H9 (cell line): ENCODE data around the gene POFUT2. TPM values are rescaled to one million over a fixed set of nuclear protein-coding genes. Genes with fewer than 3 reads are reported as not detected.

Source experiments
- DNase-seq: peaks from one replicate; pipeline ENCODE4 v3.0.0-alpha.2; 2017
- H2AFZ ChIP-seq: one replicate; pipeline ENCODE4 v1.6.1; 2013; ENCODE audit warnings: mild to moderate bottlenecking, low read length, control low read depth, moderate library complexity
- H2AK5ac ChIP-seq: 2 replicates; pipeline ENCODE4 v1.6.1; 2013; ENCODE audit warnings: low read length, control low read depth, mixed read lengths; ENCODE audit not compliant: insufficient read length
- H2BK120ac ChIP-seq: one replicate; pipeline ENCODE4 v1.6.1; 2013; ENCODE audit warnings: low read depth, mild to moderate bottlenecking, low read length, control low read depth, inconsistent platforms; ENCODE audit not compliant: poor library complexity, severe bottlenecking
- H2BK12ac ChIP-seq: 2 replicates; pipeline ENCODE4 v1.6.1; 2013; ENCODE audit warnings: low read length, control low read depth, mixed read lengths, low read depth; ENCODE audit not compliant: insufficient read length
- H2BK15ac ChIP-seq: 2 replicates; pipeline ENCODE4 v1.6.1; 2013; ENCODE audit warnings: low read depth, low read length, control low read depth
- H2BK20ac ChIP-seq: one replicate; pipeline ENCODE4 v1.6.1; 2013; ENCODE audit warnings: low read depth, mild to moderate bottlenecking, low read length, control low read depth, inconsistent platforms; ENCODE audit not compliant: poor library complexity, severe bottlenecking
- H2BK5ac ChIP-seq: 2 replicates; pipeline ENCODE4 v1.6.1; 2013; ENCODE audit warnings: low read length, control low read depth, mixed read lengths; ENCODE audit not compliant: insufficient read length
- H3K14ac ChIP-seq: 2 replicates; pipeline ENCODE4 v1.6.1; 2013; ENCODE audit warnings: low read length, control low read depth; ENCODE audit not compliant: insufficient read depth
- H3K18ac ChIP-seq: 2 replicates; pipeline ENCODE4 v1.6.1; 2013; ENCODE audit warnings: low read depth, mild to moderate bottlenecking, mixed read lengths, low read length, control low read depth; ENCODE audit not compliant: insufficient read length
- H3K23ac ChIP-seq: 2 replicates; pipeline ENCODE4 v1.6.1; 2013; ENCODE audit warnings: low read length, control low read depth, mixed read lengths, low read depth; ENCODE audit not compliant: insufficient read length
- H3K23me2 ChIP-seq: 2 replicates; pipeline ENCODE4 v1.6.1; 2013; ENCODE audit warnings: low read depth, mild to moderate bottlenecking, mixed read lengths, low read length, control low read depth; ENCODE audit not compliant: insufficient read length, poor library complexity, severe bottlenecking
- H3K27ac ChIP-seq: 2 replicates; pipeline ENCODE4 v1.5.1; 2013; ENCODE audit warnings: low read length, control low read depth, mixed read lengths, low read depth; ENCODE audit not compliant: insufficient read length
- H3K27me3 ChIP-seq: 2 replicates; pipeline ENCODE4 v1.6.1; 2013; ENCODE audit warnings: low read length, control low read depth, inconsistent platforms; ENCODE audit not compliant: insufficient read depth
- H3K4ac ChIP-seq: 2 replicates; pipeline ENCODE4 v1.6.1; 2013; ENCODE audit warnings: low read depth, mild to moderate bottlenecking, control low read depth, inconsistent platforms, low read length, moderate library complexity
- H3K4me1 ChIP-seq: 2 replicates; pipeline ENCODE4 v1.6.1; 2013; ENCODE audit warnings: low read length, control low read depth, inconsistent platforms; ENCODE audit not compliant: insufficient read depth
- H3K4me2 ChIP-seq: 2 replicates; pipeline ENCODE4 v1.6.1; 2013; ENCODE audit warnings: low read length, control low read depth, mixed read lengths; ENCODE audit not compliant: insufficient read length, insufficient read depth
- H3K56ac ChIP-seq: 2 replicates; pipeline ENCODE4 v1.6.1; 2013; ENCODE audit warnings: low read depth, mild to moderate bottlenecking, mixed read lengths, low read length, control low read depth; ENCODE audit not compliant: insufficient read length
- H3K79me1 ChIP-seq: 2 replicates; pipeline ENCODE4 v1.6.1; 2013; ENCODE audit warnings: low read depth, mild to moderate bottlenecking, moderate library complexity, low read length, control low read depth, inconsistent platforms; ENCODE audit not compliant: insufficient read depth, poor library complexity, severe bottlenecking
- H3K79me2 ChIP-seq: 2 replicates; pipeline ENCODE4 v1.6.1; 2013; ENCODE audit warnings: low read length, control low read depth, inconsistent platforms; ENCODE audit not compliant: insufficient read depth
- H3K9ac ChIP-seq: 2 replicates; pipeline ENCODE4 v1.6.1; 2013; ENCODE audit warnings: low read length, control low read depth, mixed read lengths; ENCODE audit not compliant: insufficient read length; ENCODE audit errors: extremely low read depth
- H3K9me3 ChIP-seq: one replicate; pipeline ENCODE4 v1.6.1; 2013; ENCODE audit warnings: low read depth, low read length, inconsistent platforms; ENCODE audit not compliant: control insufficient read depth
- H3T11ph ChIP-seq: one replicate; pipeline ENCODE4 v1.6.1; 2013; ENCODE audit warnings: mild to moderate bottlenecking, low read length, control low read depth, inconsistent platforms
- H4K20me1 ChIP-seq: one replicate; pipeline ENCODE4 v1.6.1; 2013; ENCODE audit not compliant: control insufficient read depth, insufficient read length, insufficient read depth
- H4K5ac ChIP-seq: 2 replicates; pipeline ENCODE4 v1.6.1; 2013; ENCODE audit warnings: low read depth, mild to moderate bottlenecking, mixed read lengths, low read length, control low read depth; ENCODE audit not compliant: insufficient read length
- H4K8ac ChIP-seq: replicated peaks from 2 replicates; pipeline ENCODE4 v1.6.1; 2013; ENCODE audit warnings: low read length, control low read depth, mixed read lengths, low read depth; ENCODE audit not compliant: insufficient read length
- H4K91ac ChIP-seq: 2 replicates; pipeline ENCODE4 v1.6.1; 2013; ENCODE audit warnings: low read depth, mild to moderate bottlenecking, moderate library complexity, mixed read lengths, low read length, control low read depth; ENCODE audit not compliant: insufficient read length
- H3K27ac Mint-ChIP-seq, 3 experiments: 2 replicates in 2 of 3; 3 replicates in 1 of 3; pipeline ENCODE4 v1.8.0; 2020 to 2021; ENCODE audit warnings: mixed read lengths in 3 of 3, mild to moderate bottlenecking in 1 of 3, moderate library complexity in 1 of 3
- H3K27me3 Mint-ChIP-seq: 2 replicates; pipeline ENCODE4 v1.8.0; 2021; ENCODE audit warnings: low read depth, mild to moderate bottlenecking, moderate library complexity, mixed read lengths
- H3K36me3 Mint-ChIP-seq, 3 experiments: 2 replicates in 2 of 3; 3 replicates in 1 of 3; pipeline ENCODE4 v1.8.0; 2020 to 2021; ENCODE audit warnings: low read depth in 3 of 3, mixed read lengths in 3 of 3; ENCODE audit not compliant: insufficient read depth in 1 of 3
- H3K4me1 Mint-ChIP-seq, 2 experiments: 2 replicates each; pipeline ENCODE4 v1.8.0; 2020; ENCODE audit warnings: mixed read lengths in 2 of 2
- H3K4me3 Mint-ChIP-seq, 2 experiments: 2 replicates in 1 of 2; 3 replicates in 1 of 2; pipeline ENCODE4 v1.8.0; 2020 to 2021; ENCODE audit warnings: mild to moderate bottlenecking in 2 of 2, mixed read lengths in 2 of 2, moderate library complexity in 1 of 2
- H3K9me3 Mint-ChIP-seq, 2 experiments: 2 replicates in 1 of 2; 3 replicates in 1 of 2; pipeline ENCODE4 v1.8.0; 2020; ENCODE audit warnings: mild to moderate bottlenecking in 2 of 2, mixed read lengths in 2 of 2, moderate library complexity in 1 of 2
- WGBS: extraction: QIAGEN DNeasy Blood & Tissue Kit; methylation state at CpG from one replicate; pipeline ENCODE4 v1.1.7; 2013; ENCODE audit warnings: missing lambda C conversion rate, low lambda C conversion rate, mixed read lengths; ENCODE audit not compliant: insufficient read length; ENCODE audit errors: extremely low coverage; 5-methylcytosine and 5-hydroxymethylcytosine counted together
- total RNA-seq: library from RNA; stranded (reverse); gene quantifications from 2 replicates; pipeline ENCODE4 v1.2.1, GENCODE V29; 2021
- TF ChIP-seq, protein P1 (sequence below): fragments of 200-600 bp; sonication (generic); conservative IDR thresholded peaks from 3 replicates; pipeline ENCODE4 v1.8.0; 2021; ENCODE audit warnings: antibody characterized with exemption, mild to moderate bottlenecking

The POFUT2 gene
- total RNA-seq, 1 experiment from 2014 or later, result 34.8 TPM

DNA sequence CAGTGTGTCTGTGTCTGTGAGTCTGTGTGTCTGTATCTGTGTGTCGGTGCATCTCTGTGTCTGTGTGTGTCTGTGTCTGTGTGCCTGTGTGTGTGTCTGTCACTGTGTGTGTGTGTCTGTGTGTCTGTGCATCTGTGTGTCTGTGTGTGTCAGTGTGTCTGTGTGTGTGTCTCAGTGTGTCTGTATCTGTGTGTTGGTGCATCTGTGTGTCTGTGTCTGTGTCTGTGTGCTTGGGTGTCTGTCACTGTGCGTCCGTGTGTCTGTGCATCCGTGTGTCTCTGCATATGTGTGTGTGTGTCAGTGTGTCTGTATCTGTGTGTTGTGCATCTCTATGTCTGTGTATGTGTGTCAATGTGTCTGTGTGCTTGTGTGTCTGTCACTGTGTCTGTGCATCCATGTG lies 44.7 kb upstream of the POFUT2 start:
- no peak overlapping the region for H2BK120ac ChIP-seq

More for the DNA sequence above, 44.7 kb upstream of the POFUT2 start:
- Histone ChIP-seq H3K23ac (no peak overlapping the region), H2AFZ (no peak overlapping the region), H3K4me1 (peaks cover 2% of the 10 kb centered on the region; the same call in 1 of the 2 replicates), H3K56ac (no peak overlapping the region), H2AK5ac (no peak overlapping the region), H3K4ac (no peak overlapping the region), H3K18ac (no peak overlapping the region), H4K8ac (no peak overlapping the region), H3K27ac (no peak overlapping the region), H3K14ac (0 out of 2 replicates have a peak overlapping the region, but pooled peaks have one; percentile 30), H3K9me3 (no peaks in the 10 kb centered on the region), H3K9ac (no peak overlapping the region), H3K27me3 (no peaks in the 10 kb centered on the region), H4K5ac (no peak overlapping the region), H3K79me2 (no peaks in the 10 kb centered on the region), H3K79me1 (no peaks in the 10 kb centered on the region), H2BK15ac (no peak overlapping the region), H3K23me2 (no peaks in the 10 kb centered on the region), H2BK12ac (no peak overlapping the region), H2BK5ac (no peak overlapping the region), H4K20me1 (no peaks in the 10 kb centered on the region), H2BK20ac (no peak overlapping the region), H3K4me2 (no peak overlapping the region), H3T11ph (no peak overlapping the region), H4K91ac (no peak overlapping the region)
- TF ChIP-seq, protein P1, sequence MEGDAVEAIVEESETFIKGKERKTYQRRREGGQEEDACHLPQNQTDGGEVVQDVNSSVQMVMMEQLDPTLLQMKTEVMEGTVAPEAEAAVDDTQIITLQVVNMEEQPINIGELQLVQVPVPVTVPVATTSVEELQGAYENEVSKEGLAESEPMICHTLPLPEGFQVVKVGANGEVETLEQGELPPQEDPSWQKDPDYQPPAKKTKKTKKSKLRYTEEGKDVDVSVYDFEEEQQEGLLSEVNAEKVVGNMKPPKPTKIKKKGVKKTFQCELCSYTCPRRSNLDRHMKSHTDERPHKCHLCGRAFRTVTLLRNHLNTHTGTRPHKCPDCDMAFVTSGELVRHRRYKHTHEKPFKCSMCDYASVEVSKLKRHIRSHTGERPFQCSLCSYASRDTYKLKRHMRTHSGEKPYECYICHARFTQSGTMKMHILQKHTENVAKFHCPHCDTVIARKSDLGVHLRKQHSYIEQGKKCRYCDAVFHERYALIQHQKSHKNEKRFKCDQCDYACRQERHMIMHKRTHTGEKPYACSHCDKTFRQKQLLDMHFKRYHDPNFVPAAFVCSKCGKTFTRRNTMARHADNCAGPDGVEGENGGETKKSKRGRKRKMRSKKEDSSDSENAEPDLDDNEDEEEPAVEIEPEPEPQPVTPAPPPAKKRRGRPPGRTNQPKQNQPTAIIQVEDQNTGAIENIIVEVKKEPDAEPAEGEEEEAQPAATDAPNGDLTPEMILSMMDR, result no peak
- Mint-ChIP-seq H3K4me1 (peaks cover 44 to 57% of the 10 kb centered on the region in 2 experiments), H3K36me3 (no peaks in the 10 kb centered on the region), H3K9me3 (peaks cover 0 to 1% of the 10 kb centered on the region in 2 experiments; a peak in 3 of 5 replicates), H3K27ac (peak overlapping the region; percentile 5 to 15 (median 6); a peak in 2 of 7 replicates), H3K4me3 (no peak overlapping the region), H3K27me3 (peaks cover 16% of the 10 kb centered on the region)
- peak; percentile 24 for DNase-seq
- WGBS, result no CpG with 5 or more reads among the region's 4 CpGs
